Astrocyte (in vitro differentiated cells and primary cell): Measurements from ENCODE around the gene SLC9A7.

Experiments
- EZH2 ChIP-seq: IDR thresholded peaks from 2 replicates; pipeline ENCODE4 v1.6.1; 2012; ENCODE audit warnings: mild to moderate bottlenecking, low read length, inconsistent platforms; ENCODE audit not compliant: insufficient read depth
- TF ChIP-seq, protein P1 (sequence below): IDR thresholded peaks from 2 replicates; pipeline ENCODE4 v1.5.1; 2011; ENCODE audit warnings: low read depth, mild to moderate bottlenecking, inconsistent platforms, low read length, moderate library complexity; ENCODE audit not compliant: insufficient read depth

DNA sequence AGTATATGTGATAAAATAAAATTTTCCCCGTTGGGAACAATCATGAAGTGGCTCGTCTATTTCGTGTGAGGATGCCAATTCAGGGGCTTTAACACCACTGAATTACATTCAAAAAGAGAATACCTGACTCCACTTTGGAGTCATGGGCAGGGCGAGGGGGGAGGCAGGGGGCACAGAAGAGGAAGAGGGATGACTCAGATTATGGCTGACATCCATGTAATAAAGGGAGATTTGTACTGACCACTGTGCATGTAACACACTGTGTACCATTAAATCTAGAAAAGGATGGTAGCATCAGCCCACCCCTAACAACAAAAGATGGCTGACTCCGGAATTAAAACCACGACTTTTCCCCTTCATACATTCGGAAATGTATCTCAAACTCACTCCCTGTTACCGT is 1.3 kb downstream of the SLC9A7 start:
- TF ChIP-seq, protein P1, sequence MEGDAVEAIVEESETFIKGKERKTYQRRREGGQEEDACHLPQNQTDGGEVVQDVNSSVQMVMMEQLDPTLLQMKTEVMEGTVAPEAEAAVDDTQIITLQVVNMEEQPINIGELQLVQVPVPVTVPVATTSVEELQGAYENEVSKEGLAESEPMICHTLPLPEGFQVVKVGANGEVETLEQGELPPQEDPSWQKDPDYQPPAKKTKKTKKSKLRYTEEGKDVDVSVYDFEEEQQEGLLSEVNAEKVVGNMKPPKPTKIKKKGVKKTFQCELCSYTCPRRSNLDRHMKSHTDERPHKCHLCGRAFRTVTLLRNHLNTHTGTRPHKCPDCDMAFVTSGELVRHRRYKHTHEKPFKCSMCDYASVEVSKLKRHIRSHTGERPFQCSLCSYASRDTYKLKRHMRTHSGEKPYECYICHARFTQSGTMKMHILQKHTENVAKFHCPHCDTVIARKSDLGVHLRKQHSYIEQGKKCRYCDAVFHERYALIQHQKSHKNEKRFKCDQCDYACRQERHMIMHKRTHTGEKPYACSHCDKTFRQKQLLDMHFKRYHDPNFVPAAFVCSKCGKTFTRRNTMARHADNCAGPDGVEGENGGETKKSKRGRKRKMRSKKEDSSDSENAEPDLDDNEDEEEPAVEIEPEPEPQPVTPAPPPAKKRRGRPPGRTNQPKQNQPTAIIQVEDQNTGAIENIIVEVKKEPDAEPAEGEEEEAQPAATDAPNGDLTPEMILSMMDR = no peak
- no peak for TF ChIP-seq EZH2
